Stimulated activated CD4-positive, alpha-beta T cell treated with anti-CD3 and anti-CD28 coated beads, Interleukin-4, amount 100 ng/mL, for 1 hour (primary cell): ENCODE data around the gene HELQ.
"Not testable (repeated sequence)": the region's sequence is repeated elsewhere in the genome, so short reads cannot be mapped to it uniquely, and the experiment has no call there.

Experiments used
- DNase-seq: peaks from one replicate; pipeline ENCODE4 v3.0.0-alpha.2; 2020

Gene HELQ

DNA sequence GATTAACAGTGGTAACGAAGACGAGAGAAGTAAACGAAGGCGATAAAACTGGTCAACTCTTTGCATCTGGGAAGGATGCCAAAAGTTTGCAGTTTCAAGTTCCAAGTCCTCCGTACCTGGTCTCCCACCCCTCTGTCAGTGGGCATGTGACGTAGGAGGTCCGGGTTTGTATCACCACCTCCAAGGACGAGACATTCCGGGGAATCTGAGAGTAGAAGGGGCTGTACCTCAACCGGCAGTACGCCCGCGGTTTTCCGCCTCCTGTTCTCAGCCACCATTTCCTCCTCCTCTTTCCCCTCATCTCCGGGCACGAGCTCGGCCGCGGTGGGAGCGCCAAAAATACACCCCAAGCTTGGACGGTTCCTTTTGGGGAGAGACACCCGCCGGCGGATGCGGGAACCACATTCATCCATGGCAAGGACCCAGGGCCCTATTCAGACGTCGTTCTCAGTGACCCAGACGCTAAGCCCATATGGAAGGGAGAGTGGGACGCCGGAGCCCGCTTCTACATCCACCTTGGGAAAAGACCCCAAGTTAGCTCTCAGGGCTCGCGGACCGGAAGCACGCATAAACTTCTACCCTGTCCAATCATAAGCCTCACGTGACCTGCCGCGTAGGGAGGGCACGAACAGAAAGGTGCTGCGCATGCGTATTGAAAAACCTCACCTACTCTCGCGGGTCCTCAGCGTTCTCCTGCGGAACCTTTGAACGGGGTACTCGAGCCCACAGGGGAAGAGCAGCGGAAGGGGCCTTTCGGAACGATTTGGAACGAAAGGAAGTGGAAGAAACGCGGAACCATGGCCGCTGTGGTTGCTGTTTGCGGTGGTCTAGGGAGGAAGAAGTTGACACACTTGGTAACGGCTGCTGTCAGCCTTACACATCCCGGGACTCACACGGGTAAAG is at the start of gene HELQ, which contains the start of gene MRPS18C:
HELQ (minus strand) TSS at position 543 of the 903 bp plus-strand sequence; CDS start at position 413, 130 bp downstream.
MRPS18C (plus strand) TSS at position 778 of the 903 bp plus-strand sequence; CDS start at position 798, 20 bp downstream.
- DNase-seq, result peak; percentile 88

DNA sequence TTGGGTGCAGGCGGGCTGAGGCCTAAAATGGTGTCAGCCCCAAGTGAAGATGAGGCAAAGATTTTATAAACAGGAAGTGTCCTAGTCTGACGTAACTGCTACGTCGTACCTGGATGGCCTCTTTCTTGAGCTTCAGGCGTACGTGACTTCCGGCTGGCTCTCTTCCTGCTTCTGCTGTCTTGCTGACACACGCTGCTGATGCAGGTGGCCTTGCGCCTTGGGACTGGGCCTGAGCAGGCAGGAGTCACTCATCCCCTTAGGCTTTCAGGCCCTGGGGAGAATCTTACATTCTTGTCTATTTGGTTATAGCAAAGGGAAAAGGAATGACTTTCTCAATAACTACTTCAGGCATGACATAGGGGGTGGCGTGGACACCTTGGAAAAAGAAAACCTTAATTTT is 49.4 kb upstream of the HELQ start:
- DNase-seq, result no peak

DNA sequence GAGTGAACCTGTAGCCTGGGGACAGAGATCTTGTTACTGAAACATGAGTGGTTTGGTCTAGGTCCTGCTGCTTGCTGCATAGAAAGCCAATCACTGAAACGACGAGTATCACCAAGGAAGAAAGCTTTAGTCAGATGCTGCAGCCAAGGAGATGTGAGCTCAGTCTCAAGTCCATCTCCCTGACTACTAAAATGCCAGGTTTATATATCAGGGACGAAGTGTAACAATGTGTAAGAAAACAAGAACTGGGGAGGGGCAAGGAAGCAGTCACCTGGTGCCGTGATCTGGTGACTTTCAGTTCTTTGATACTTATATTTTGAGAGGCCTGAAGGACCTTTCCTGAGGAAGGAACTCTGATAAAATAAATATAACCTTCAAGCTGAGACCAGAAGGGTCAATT is 48.9 kb upstream of the HELQ start:
- DNase-seq, result no peak

DNA sequence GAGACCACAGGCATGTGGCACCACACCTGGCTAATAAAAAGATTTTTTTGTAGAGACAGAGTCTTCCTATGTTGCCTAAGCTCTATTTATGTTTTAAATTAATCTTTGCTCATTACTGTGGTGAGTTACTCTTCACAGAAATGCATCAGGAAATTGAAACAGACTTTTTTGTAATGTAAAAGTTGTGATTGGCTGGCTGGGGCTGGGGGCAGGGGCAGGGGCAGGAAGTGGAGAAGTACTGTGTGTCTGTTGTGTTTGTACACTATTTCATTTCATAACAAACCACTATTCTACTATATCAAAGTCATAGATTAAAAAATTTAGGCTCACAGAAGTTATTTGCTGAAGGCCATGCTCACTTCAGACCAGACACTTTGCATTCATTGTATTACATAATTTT is 48.4 kb upstream of the HELQ start:
- peak; percentile 15 for DNase-seq

GRCh38 chr4:83501671-83502070 is 46.0 kb upstream of the HELQ start:
- DNase-seq, result not testable (repeated sequence)

DNA sequence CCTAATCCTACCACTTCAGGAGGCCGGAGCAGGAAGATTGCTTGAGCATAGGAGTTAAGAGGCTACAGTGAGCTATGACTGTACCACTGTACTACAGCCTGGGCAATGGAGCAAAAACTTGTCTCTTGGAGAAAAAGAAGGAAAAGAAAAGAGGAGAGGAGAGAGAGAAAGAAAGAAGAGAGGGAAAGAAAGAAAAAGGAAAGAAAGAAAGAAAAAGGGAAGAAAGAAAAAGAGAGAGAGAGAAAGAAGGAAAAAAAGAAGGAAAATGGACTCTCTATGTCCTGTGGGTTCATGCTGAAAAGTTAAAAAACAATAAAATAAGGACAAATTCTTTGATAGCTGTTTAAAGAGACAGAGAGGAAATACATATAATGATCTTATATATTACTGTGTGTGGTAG is 42.6 kb upstream of the HELQ start:
- DNase-seq, result no peak

DNA sequence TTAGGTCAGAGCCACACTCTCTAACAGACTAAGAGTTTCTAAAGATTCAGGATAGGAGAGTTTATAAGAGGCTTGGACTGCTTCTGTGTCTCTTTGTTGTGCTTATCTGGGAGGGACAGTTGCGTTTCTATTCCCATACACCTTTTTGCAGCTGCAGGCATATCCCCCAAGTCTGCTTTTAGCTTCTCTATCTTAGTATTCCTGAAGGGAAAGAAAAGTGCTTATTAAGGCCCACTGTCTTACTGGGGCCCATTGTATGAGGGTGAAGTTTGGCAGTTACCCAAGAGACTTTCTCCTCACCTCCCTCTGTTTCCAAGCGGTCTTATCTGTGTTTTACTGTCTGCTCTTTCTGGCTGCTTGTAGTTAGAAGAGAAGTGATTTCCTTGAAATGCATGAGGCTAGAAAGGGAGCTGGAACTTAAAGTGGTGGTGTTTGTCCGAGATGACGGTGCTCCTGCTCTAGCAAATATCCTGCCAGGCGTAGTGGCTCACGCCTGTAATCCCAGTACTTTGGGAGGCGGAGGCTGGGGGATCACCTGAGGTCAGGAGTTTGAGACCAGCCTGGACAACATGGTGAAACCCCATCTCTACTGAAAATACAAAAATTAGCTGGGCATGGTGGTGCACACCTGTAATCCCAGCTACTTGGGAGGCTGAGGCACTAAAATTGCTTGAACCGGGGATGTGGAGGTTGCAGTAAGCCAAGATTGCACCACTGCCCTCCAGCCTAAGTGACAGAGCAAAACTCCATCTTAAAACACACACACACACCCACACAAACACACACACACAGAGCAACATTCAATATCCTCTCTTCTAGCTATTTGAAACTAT is 40.7 kb upstream of the HELQ start:
- not testable (repeated sequence) for DNase-seq

GRCh38 chr4:83490876-83491450 is 35.3 kb upstream of the HELQ start:
- DNase-seq, result no peak

GRCh38 chr4:83489711-83490326 is 34.2 kb upstream of the HELQ start:
- no peak for DNase-seq

DNA sequence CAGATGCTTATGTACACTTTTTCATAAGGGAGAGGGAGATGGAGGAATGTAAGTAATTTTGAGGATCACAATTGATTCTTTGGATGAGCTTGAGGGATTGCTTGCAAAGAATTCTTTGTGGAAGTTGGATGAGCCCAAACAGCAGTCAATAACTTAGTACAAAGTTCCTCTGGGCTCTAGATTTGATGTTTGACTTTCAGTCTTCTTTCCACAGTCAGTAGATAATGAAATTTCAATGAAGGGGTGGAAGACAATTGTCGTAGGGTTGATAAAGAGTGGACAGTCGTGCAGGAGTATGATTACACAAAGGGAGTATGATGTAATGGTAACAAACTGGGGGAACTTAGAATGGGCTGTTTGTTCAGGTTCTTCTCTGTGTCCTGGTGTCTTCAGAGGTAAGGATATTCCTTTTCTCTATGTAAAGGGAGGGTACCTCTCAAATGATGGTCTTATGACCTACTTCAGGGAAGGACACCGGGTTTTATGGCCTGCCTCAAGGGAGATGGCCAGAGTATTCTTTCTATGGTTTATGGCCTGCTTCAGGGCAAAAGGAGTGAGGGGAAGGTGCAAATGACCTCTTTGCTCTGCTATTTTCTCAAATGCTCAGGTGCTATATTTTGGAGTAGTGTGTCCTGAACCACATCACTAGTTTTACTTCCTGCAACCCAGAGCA is 31.0 kb upstream of the HELQ start:
- no peak for DNase-seq

DNA sequence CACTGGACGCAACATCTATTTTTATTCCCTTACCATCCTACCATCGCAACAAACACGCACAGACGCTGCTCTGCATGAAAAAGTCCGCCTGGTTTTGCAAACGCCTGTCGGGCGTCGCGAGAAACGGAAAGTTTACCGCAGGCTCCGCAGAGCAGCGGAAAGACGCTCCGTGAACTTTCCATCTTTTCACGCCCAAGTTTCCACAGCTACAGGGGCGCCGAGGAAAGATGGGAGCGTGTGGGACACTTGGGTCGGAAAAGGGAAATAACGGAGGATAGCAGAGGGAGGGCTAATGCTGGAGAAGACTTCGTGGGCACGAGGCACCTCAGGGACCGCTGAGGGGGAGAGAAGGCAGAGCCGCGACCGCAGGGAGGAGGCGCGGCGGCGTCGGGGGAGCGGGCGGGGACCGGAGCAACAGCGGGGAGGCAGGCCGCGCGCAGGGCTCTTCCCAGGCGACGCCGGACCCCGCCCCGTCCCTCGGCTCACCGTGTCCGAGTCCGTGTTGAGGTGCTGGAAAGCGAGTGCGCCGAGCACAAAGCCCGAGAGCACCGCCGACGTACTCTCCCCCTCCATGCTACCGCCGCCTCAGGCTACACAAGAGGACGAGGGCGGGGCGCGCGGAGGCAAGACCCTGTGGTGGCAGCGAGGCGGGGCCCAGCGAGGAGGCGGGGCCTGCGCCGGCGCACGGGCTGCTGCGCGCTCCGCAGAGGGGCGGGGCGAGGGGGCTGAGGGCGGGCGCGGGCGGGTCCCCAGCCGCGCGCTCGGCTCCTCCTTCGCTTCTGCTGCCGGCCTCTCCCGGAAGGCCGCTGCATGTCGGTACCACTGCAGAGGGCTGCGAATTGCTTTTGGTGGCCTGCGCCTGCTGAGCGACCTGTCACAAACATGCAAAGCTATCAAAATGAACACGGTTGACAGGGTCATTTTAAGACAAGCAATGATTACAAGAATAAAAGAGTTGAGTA is 29.2 kb upstream of the HELQ start, which contains the start of gene ABRAXAS1:
ABRAXAS1 (minus strand) TSS at position 601 of the 962 bp plus-strand sequence; CDS start at position 573, 28 bp downstream.
- DNase-seq, result peak; percentile 95

DNA sequence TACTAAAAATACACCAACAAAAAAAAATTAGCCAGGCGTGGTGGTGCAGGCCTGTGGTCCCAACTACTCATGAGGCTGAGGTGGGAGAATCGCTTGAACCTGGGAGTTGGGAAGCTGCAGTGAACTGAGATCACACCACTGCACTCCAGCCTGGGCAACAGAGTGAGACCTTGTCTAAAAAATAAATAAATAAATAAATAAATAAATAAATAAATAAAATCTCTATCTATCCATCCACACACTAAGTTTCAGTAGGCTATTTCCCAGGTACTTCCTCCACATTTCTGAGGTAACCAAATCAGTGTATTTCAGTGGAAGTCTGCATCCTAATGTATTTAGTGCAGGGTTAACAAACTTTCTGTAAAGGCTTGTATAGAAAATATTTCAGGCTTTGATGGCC is 18.3 kb upstream of the HELQ start:
- no peak for DNase-seq

- DNase-seq, result no peak
These were observed 17.8 kb upstream of the HELQ start for GRCh38 chr4:83473423-83473822.

GRCh38 chr4:83456184-83456501 is 520 bp upstream of the HELQ start:
- DNase-seq, result no peak

GRCh38 chr4:83454686-83455085 is 937 bp downstream of the HELQ start:
- no peak for DNase-seq

DNA sequence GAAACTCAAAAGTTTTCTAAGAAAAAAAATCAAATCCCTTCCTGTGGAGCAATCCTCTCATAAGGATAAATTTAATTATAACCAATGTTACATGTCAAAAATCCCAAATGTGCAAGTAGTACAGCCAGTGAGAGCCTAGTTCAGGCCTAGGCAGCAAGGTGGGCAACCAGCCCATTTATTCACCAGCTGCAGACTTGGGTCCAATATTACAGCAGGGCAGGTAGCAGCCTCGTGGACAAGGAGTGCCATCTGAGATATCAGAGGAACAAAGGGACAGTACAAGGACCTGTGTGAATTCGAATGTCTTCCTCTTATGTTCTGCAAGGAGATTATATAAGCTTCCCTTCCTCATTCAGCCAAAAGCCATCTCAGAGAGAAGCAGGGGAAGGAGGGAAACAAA is 6.6 kb downstream of the HELQ start:
- no peak for DNase-seq

DNA sequence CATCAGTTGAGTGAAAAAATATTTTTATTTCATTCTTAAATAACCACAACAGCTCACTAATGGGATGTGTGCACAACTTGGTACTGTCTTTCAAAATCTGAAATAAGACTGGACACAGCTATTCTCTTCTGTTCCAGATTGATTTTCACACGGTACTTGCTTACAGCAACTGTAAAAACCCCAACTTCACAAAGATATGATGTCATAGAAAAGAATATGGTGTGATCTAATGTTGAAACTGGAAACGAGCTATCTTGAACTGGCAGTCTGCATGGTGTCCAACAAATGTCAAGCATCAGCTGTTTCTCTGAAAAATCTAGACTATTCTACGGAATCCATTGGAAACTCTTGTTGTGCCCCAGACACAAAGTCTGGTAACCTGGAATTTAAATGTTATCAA is 14.7 kb downstream of the HELQ start:
- DNase-seq, result no peak

DNA sequence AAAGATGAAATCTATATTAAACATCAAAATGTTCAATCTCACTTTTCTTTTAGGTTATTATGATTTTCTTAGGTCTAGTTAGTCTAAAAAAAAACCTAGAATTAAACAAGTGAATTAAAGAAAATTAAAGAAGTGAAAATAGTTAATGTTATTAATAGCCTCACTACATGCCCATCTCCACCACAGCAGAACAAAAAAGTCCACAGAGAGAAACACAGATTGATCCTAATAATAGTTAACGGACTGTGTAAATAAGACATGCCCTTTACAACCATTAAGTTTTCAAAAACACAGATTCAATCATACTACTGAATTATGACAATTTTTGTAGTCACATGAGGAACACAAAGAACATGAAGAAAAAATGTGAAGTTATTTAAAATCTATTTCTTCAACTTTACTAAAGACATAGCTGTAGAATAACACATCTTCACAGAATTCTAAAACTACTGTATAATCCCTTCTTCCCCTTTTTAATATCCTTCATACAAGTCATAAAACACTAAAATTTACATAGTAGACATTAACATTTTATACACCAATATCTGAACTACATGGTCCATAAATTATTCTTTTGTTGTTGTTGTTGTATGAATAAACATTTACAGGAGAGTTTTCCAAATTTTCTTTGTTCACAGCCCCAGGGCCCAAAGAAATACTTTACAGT is 15.3 kb downstream of the HELQ start:
- DNase-seq, result no peak

- no peak for DNase-seq
These were observed 16.9 kb downstream of the HELQ start for GRCh38 chr4:83438719-83439118.

DNA sequence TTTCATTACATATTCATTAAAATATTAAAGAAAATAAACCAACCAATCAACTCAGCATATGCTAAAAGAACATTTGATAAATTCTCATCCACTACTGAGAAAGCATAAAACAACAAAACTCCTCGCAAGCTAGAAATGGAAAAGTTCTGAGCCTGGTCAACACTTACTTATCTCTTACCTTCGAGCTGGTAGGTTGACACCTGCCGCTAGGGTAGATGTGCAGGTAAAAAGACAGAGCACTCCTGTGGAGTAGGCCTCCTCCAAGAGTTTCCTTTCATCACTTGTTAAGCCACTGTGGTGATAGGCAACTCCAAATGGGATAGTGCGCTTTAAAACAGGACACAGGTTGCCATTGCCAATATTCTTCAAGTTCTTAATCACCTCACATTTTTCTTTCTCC is 18.9 kb downstream of the HELQ start:
- no peak for DNase-seq

GRCh38 chr4:83431200-83431599 is 24.4 kb downstream of the HELQ start:
- DNase-seq, result no peak
